Kidney epithelial cell (primary cell): Measurements from ENCODE around the gene SLC7A9. TPM values are rescaled to one million over a fixed set of nuclear protein-coding genes. Genes with fewer than 3 reads are reported as not detected.
"Not testable (repeated sequence)": the region's sequence is repeated elsewhere in the genome, so short reads cannot be mapped to it uniquely, and the experiment has no call there.

ENCODE experiments used
- DNase-seq: peaks from one replicate; pipeline ENCODE4 v3.0.0-alpha.2; 2010; ENCODE audit warnings: low read depth
- H3K27me3 ChIP-seq: 2 replicates; pipeline ENCODE4 v1.6.0; 2011; ENCODE audit warnings: low read length; ENCODE audit not compliant: control insufficient read depth, insufficient read depth
- H3K36me3 ChIP-seq: 2 replicates; pipeline ENCODE4 v1.5.1; 2011; ENCODE audit warnings: low read length; ENCODE audit not compliant: control insufficient read depth, insufficient read depth
- H3K4me3 ChIP-seq: 2 replicates; pipeline ENCODE4 v1.5.1; 2011; ENCODE audit warnings: low read depth, mild to moderate bottlenecking, control low read depth, low read length
- CTCF ChIP-seq: IDR thresholded peaks from 2 replicates; pipeline ENCODE4 v1.5.1; 2011; ENCODE audit warnings: mild to moderate bottlenecking, moderate library complexity, low read length, control low read depth, inconsistent platforms; ENCODE audit not compliant: insufficient read depth, poor library complexity, severe bottlenecking
- total RNA-seq: library from RNA; depleted of rRNA; stranded (reverse); fragments of >200 nt; gene quantifications from 2 replicates; pipeline ENCODE4 v1.2.3, GENCODE V29; 2015

SLC7A9 gene
- total RNA-seq, 1 donor from 2014 or later = not detected

GRCh38 chr19:32861596-32861995, 8.0 kb downstream of the SLC7A9 start:
- H3K36me3 ChIP-seq = no peaks in the 10 kb centered on the region
- no peak for TF ChIP-seq CTCF
- DNase-seq = no peak
- no peak overlapping the region for H3K4me3 ChIP-seq
- no peaks in the 10 kb centered on the region for H3K27me3 ChIP-seq

- Histone ChIP-seq H3K27me3 (no peaks in the 10 kb centered on the region), H3K4me3 (no peak overlapping the region), H3K36me3 (no peaks in the 10 kb centered on the region)
- DNase-seq = no peak
- no peak for TF ChIP-seq CTCF
These were observed 10.0 kb downstream of the SLC7A9 start for GRCh38 chr19:32859591-32859990.

GRCh38 chr19:32858559-32858958, 11.0 kb downstream of the SLC7A9 start:
- no peaks in the 10 kb centered on the region for H3K27me3 ChIP-seq
- DNase-seq = no peak
- TF ChIP-seq CTCF = no peak
- H3K36me3 ChIP-seq = no peaks in the 10 kb centered on the region
- H3K4me3 ChIP-seq = no peak overlapping the region

- TF ChIP-seq CTCF = no peak
- Histone ChIP-seq H3K27me3 (no peaks in the 10 kb centered on the region), H3K4me3 (no peak overlapping the region), H3K36me3 (no peaks in the 10 kb centered on the region)
- DNase-seq = no peak
These were observed 11.4 kb downstream of the SLC7A9 start for GRCh38 chr19:32858155-32858554.

- Histone ChIP-seq H3K36me3 (no peaks in the 10 kb centered on the region), H3K4me3 (no peak overlapping the region), H3K27me3 (no peaks in the 10 kb centered on the region)
- no peak for DNase-seq
- no peak for TF ChIP-seq CTCF
These were observed 12.0 kb downstream of the SLC7A9 start for GRCh38 chr19:32857584-32857983.

- DNase-seq, H3K4me3 ChIP-seq, H3K36me3 ChIP-seq, H3K27me3 ChIP-seq: not testable (repeated sequence)
These were observed 12.7 kb downstream of the SLC7A9 start for GRCh38 chr19:32856818-32857217.
